Measurements from ENCODE around the gene CD80.

DNA sequence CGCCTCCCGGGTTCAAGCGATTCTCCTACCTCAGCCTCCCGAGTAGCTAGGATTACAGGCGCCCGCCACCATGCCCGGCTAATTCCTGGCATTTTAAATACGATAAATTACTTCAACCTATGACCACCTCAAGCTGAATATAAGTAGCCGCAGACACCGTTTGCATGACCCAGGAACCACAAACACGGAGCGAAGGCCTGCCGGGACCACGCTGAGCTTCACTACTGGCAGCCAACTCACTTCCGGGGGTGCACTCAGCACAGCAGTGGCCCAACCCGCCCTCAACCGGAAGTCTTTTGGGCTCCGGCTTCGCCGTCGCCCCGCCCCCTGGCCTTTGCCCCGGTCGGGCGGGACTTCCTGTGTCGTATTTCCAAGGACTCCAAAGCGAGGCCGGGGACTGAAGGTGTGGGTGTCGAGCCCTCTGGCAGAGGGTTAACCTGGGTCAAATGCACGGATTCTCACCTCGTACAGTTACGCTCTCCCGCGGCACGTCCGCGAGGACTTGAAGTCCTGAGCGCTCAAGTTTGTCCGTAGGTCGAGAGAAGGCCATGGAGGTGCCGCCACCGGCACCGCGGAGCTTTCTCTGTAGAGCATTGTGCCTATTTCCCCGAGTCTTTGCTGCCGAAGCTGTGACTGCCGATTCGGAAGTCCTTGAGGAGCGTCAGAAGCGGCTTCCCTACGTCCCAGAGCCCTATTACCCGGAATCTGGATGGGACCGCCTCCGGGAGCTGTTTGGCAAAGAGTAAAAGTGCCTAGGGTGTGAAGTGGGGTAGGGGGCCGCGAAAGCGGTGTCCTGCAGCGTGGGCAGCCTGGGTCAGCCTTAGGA is 61.0 kb downstream of the CD80 start, which contains the start of gene TIMMDC1:
- TF ChIP-seq, protein P1, sequence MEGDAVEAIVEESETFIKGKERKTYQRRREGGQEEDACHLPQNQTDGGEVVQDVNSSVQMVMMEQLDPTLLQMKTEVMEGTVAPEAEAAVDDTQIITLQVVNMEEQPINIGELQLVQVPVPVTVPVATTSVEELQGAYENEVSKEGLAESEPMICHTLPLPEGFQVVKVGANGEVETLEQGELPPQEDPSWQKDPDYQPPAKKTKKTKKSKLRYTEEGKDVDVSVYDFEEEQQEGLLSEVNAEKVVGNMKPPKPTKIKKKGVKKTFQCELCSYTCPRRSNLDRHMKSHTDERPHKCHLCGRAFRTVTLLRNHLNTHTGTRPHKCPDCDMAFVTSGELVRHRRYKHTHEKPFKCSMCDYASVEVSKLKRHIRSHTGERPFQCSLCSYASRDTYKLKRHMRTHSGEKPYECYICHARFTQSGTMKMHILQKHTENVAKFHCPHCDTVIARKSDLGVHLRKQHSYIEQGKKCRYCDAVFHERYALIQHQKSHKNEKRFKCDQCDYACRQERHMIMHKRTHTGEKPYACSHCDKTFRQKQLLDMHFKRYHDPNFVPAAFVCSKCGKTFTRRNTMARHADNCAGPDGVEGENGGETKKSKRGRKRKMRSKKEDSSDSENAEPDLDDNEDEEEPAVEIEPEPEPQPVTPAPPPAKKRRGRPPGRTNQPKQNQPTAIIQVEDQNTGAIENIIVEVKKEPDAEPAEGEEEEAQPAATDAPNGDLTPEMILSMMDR (conservative IDR thresholded peaks at IDR 0.05; ENCODE audit: low read depth, low read length) = no peak
- no peak for TF ChIP-seq EZH2 (IDR thresholded peaks at IDR 0.05; ENCODE audit: borderline replicate concordance, low read depth, low read length, poor library complexity, severe bottlenecking)
